PC-9 (cell line): ENCODE results near the gene WDR33.

Experiments used
- EZH2 ChIP-seq: fragments of 200-600 bp; sonication (generic); IDR thresholded peaks from 2 replicates; pipeline ENCODE4 v1.8.0; 2017; ENCODE audit warnings: antibody characterized with exemption, low read depth
- TF ChIP-seq, protein P1 (sequence below): fragments of 200-600 bp; sonication (generic); conservative IDR thresholded peaks from 2 replicates; pipeline ENCODE4 v1.6.1; 2017; ENCODE audit warnings: mixed run types, antibody characterized with exemption, mild to moderate bottlenecking, moderate library complexity

- TF ChIP-seq, protein P1, sequence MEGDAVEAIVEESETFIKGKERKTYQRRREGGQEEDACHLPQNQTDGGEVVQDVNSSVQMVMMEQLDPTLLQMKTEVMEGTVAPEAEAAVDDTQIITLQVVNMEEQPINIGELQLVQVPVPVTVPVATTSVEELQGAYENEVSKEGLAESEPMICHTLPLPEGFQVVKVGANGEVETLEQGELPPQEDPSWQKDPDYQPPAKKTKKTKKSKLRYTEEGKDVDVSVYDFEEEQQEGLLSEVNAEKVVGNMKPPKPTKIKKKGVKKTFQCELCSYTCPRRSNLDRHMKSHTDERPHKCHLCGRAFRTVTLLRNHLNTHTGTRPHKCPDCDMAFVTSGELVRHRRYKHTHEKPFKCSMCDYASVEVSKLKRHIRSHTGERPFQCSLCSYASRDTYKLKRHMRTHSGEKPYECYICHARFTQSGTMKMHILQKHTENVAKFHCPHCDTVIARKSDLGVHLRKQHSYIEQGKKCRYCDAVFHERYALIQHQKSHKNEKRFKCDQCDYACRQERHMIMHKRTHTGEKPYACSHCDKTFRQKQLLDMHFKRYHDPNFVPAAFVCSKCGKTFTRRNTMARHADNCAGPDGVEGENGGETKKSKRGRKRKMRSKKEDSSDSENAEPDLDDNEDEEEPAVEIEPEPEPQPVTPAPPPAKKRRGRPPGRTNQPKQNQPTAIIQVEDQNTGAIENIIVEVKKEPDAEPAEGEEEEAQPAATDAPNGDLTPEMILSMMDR = no peak
- TF ChIP-seq EZH2 = no peak
Measured at GRCh38 chr2:127715778-127716449, 95.1 kb downstream of the WDR33 start.
